Activated CD8-positive, alpha-beta memory T cell treated with anti-CD3 and anti-CD28 coated beads for 1 hour (primary cell): ENCODE measurements around the gene CIB4.

Experiments
- DNase-seq, 2 donors: peaks; one replicate each; pipeline ENCODE4 v3.0.0-alpha.2; 2020; ENCODE audit warnings: low read depth in 1 of 2; ENCODE audit errors: extremely low read depth in 1 of 2

CIB4 gene

GRCh38 chr2:26533661-26534060 is 107.5 kb downstream of the CIB4 start:
- no peak for DNase-seq

- no peak for DNase-seq
Observed at GRCh38 chr2:26532301-26533250, 108.6 kb downstream of the CIB4 start.
